OCI-LY7 (cell line): ENCODE results near the gene ZNF652.

Experiments used
- EZH2phosphoT487 ChIP-seq: fragments of 200-600 bp; sonication (generic); IDR thresholded peaks from 2 replicates; pipeline ENCODE4 v1.6.1; 2018; ENCODE audit warnings: low read depth, borderline replicate concordance, mild to moderate bottlenecking, mixed run types, antibody characterized with exemption, low read length, moderate library complexity, mixed read lengths
- TF ChIP-seq, protein P1 (sequence below): fragments of 200-600 bp; sonication (generic); conservative IDR thresholded peaks from 2 replicates; pipeline ENCODE4 v1.5.1; 2014; ENCODE audit warnings: mild to moderate bottlenecking, antibody characterized with exemption, low read length, moderate library complexity, mixed read lengths

- TF ChIP-seq, protein P1, sequence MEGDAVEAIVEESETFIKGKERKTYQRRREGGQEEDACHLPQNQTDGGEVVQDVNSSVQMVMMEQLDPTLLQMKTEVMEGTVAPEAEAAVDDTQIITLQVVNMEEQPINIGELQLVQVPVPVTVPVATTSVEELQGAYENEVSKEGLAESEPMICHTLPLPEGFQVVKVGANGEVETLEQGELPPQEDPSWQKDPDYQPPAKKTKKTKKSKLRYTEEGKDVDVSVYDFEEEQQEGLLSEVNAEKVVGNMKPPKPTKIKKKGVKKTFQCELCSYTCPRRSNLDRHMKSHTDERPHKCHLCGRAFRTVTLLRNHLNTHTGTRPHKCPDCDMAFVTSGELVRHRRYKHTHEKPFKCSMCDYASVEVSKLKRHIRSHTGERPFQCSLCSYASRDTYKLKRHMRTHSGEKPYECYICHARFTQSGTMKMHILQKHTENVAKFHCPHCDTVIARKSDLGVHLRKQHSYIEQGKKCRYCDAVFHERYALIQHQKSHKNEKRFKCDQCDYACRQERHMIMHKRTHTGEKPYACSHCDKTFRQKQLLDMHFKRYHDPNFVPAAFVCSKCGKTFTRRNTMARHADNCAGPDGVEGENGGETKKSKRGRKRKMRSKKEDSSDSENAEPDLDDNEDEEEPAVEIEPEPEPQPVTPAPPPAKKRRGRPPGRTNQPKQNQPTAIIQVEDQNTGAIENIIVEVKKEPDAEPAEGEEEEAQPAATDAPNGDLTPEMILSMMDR = no peak
- TF ChIP-seq EZH2phosphoT487 = no peak
Observed at GRCh38 chr17:49388290-49388640, 26.2 kb upstream of the ZNF652 start.
